Body of pancreas (tissue), 4 donors: ENCODE results near the gene SSC4D.

Source experiments
- POLR2A ChIP-seq, 3 donors: fragments of 450-650 bp; IDR thresholded peaks; one replicate each; pipeline ENCODE4 v1.6.1; 2016; ENCODE audit warnings: antibody characterized with exemption in 3 of 3, mild to moderate bottlenecking in 2 of 3
- TF ChIP-seq, protein P1 (sequence below), 7 experiments: fragments of 450-650 bp in 4 of 7; fragments of 200-600 bp in 3 of 7; sonication (generic) in 3 of 7; IDR thresholded peaks; one replicate each; pipeline ENCODE4 v1.5.1; 2016 to 2019; ENCODE audit warnings: antibody characterized with exemption in 7 of 7

- TF ChIP-seq, protein P1, sequence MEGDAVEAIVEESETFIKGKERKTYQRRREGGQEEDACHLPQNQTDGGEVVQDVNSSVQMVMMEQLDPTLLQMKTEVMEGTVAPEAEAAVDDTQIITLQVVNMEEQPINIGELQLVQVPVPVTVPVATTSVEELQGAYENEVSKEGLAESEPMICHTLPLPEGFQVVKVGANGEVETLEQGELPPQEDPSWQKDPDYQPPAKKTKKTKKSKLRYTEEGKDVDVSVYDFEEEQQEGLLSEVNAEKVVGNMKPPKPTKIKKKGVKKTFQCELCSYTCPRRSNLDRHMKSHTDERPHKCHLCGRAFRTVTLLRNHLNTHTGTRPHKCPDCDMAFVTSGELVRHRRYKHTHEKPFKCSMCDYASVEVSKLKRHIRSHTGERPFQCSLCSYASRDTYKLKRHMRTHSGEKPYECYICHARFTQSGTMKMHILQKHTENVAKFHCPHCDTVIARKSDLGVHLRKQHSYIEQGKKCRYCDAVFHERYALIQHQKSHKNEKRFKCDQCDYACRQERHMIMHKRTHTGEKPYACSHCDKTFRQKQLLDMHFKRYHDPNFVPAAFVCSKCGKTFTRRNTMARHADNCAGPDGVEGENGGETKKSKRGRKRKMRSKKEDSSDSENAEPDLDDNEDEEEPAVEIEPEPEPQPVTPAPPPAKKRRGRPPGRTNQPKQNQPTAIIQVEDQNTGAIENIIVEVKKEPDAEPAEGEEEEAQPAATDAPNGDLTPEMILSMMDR (IDR thresholded peaks at IDR 0.05) = no peak
- no peak for TF ChIP-seq POLR2A (IDR thresholded peaks at IDR 0.05)
These were observed 68.8 kb downstream of the SSC4D start for GRCh38 chr7:76340617-76341131.
